Coronary artery (tissue), 2 donors: ENCODE data around the gene ADAMTS3.

Source experiments
- DNase-seq: peaks from one replicate; pipeline ENCODE4 v3.0.0-alpha.2; 2017; ENCODE audit warnings: low spot score
- H3K27ac ChIP-seq, 2 donors: fragments of 200-600 bp; sonication (generic); one replicate each; pipeline ENCODE4 v1.5.1; 2016 to 2019
- H3K4me3 ChIP-seq: fragments of 200-600 bp; sonication (generic); 2 replicates; pipeline ENCODE4 v1.5.1; 2016; ENCODE audit warnings: mild to moderate bottlenecking, moderate library complexity
- TF ChIP-seq, protein P1 (sequence below): fragments of 200-600 bp; sonication (generic); IDR thresholded peaks from one replicate; pipeline ENCODE4 v1.5.1; 2019; ENCODE audit warnings: antibody characterized with exemption

The ADAMTS3 gene

DNA sequence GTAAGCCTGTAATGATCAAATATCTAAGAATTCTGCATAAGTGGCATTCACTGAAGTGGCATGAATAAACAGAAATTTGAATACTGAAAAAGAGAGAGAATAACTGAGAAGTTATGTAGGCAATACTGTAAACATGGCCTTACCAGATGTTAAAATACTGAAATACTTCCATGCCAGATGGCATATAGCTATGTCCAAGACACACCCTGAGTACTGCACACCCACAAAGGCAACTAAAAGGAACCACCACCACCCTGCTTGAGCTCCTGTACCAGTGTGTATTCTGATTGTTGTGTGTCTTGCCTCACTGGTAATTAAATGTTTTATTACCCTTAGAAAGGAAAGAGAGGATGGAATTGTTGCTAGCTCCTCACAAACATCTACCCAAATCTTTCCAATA lies 192.1 kb downstream of the ADAMTS3 start:
- DNase-seq: no peak
- TF ChIP-seq, protein P1, sequence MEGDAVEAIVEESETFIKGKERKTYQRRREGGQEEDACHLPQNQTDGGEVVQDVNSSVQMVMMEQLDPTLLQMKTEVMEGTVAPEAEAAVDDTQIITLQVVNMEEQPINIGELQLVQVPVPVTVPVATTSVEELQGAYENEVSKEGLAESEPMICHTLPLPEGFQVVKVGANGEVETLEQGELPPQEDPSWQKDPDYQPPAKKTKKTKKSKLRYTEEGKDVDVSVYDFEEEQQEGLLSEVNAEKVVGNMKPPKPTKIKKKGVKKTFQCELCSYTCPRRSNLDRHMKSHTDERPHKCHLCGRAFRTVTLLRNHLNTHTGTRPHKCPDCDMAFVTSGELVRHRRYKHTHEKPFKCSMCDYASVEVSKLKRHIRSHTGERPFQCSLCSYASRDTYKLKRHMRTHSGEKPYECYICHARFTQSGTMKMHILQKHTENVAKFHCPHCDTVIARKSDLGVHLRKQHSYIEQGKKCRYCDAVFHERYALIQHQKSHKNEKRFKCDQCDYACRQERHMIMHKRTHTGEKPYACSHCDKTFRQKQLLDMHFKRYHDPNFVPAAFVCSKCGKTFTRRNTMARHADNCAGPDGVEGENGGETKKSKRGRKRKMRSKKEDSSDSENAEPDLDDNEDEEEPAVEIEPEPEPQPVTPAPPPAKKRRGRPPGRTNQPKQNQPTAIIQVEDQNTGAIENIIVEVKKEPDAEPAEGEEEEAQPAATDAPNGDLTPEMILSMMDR: no peak
- no peak overlapping the region for H3K27ac ChIP-seq
- no peak overlapping the region for H3K4me3 ChIP-seq

DNA sequence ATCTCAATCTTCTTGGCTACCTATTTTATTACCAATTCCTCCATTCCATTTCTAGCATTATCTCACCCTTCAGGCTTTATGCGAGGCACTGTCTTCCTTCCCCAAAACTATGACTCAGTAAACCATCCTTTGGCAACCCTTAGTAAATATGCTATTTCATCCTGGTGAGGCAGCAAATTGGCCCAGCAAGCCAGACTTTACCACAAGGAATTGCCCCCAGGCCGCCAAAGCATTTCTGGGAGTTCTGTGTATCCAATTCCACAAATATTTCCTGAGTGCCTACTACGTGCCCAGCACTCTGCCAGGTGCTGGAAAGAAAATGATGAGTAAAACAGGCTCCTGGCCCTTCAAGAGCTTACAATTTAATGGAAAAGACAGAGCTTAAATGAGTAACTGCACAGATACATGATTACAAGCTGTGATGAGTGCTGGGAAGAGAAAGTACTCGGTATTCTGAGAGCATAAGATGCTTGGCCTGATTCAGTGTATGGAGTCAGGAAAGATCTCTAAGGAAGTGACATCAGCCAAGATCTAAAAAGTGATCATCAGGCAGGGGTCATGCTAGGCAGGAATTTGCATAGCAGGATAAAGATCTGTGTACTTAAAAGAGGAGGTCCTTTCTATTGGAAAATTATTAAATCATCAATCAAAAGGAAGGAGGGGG lies 193.8 kb downstream of the ADAMTS3 start:
- H3K4me3 ChIP-seq: no peak overlapping the region
- H3K27ac ChIP-seq: no peak overlapping the region
- TF ChIP-seq, protein P1: no peak
- no peak for DNase-seq

DNA sequence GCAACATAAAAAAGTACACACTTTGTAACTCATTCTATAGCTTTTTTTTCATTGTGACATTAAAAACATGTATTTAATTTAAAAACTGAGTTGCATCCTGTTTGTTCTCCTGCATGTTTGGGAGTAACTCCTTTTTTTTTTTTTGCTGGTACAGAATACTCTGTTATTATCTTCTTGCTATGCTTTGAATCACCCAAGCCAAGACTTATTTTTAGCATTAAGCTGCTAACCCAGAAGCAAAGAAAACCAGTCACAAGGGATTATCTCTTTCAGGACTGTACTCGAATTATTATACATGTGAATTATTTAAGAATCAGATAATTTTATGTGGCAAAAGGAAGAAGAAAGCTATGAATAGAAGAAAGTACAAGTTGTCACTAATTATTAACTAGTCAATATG lies 194.9 kb downstream of the ADAMTS3 start:
- Histone ChIP-seq H3K4me3 (no peak overlapping the region), H3K27ac (no peak overlapping the region)
- DNase-seq: no peak
- TF ChIP-seq, protein P1: no peak

DNA sequence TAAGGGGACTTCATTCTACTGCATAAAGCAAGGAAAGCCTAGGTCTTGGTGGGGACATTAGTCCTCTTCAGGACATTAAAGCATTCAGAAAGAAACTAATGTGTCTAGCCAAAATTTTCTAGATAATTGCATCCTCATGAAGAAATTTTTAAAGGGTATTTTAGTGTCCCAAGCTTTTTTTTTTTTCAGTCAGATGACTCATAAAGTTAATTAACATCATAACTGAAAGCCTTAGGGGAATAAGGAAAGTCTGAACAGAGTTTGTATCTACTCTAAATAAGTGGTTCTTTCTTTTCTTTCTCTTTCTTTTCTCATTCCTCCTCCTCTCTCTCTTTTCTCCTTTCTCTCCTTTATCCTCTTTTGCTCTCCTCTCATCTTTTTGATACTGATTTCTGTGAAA lies 202.4 kb downstream of the ADAMTS3 start:
- H3K27ac ChIP-seq: no peak overlapping the region
- DNase-seq: no peak
- no peak overlapping the region for H3K4me3 ChIP-seq
- TF ChIP-seq, protein P1: no peak

DNA sequence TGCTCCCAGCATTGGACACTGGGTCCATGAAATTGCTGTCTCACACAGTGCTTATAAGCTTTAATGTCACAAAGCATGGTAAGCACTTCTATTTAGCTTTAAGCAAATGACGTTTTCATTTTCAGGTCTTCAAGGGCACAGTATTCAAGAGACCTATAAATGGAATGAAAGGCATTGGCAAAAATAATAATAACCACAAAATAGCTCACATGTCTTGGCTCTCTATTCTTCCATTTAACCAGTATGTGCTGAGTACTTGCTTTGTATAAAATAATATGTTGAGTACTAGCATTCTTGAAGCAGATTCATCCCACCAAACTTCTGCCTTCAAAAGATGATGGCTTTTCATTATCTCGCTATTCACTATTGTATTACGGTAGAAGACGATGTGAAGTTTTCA lies 203.0 kb downstream of the ADAMTS3 start:
- TF ChIP-seq, protein P1: no peak
- H3K27ac ChIP-seq: no peak overlapping the region
- no peak for DNase-seq
- H3K4me3 ChIP-seq: no peak overlapping the region

DNA sequence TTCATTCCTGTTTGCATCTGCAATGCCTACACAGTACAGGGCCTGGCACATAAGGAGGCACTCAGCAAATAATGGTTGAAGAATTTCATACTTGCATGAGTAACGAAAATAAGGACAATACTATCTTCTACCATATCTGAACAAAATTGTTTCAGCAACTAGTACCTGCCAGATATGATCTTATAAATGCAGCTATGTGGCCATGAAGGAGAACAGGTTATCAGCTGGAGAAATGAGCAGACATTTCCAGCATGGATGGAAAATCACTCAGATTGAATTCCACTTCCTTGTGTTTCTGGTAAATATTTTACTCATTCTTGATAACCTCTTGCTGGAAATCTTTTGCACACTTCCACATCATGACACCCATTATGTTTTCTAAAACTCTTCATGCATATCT lies 204.0 kb downstream of the ADAMTS3 start:
- Histone ChIP-seq H3K27ac (no peak overlapping the region), H3K4me3 (no peak overlapping the region)
- TF ChIP-seq, protein P1: no peak
- DNase-seq: no peak

DNA sequence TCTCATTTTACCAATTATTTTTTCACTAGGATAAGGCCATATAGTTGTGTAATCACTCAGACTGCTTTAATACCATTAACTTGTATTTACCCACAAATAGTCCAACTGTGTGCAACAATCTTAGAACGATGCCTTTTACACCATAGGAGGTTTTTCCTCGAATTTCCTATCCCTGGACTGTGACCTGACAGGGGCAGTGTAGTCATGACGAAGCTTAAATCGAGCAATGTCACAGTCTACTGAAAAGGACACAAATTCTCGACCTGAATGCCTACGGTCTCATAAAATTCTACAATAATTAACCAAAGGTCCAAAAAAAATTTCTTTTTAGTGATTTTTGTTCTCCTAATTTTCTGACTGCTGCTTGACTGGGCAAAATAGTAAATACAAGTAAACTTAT lies 208.9 kb downstream of the ADAMTS3 start:
- Histone ChIP-seq H3K27ac (no peak overlapping the region), H3K4me3 (no peak overlapping the region)
- TF ChIP-seq, protein P1: no peak
- DNase-seq: no peak
